22Rv1 (cell line): Measurements from ENCODE around the gene NCOA1.

Experiments
- CTCF ChIP-seq: fragments of 450-650 bp; IDR thresholded peaks from 2 replicates; pipeline ENCODE4 v1.5.1; 2017; ENCODE audit warnings: mild to moderate bottlenecking
- ZFX ChIP-seq: fragments of 450-650 bp; IDR thresholded peaks from 2 replicates; pipeline ENCODE4 v1.6.1; 2017; ENCODE audit warnings: antibody characterized with exemption, borderline replicate concordance

GRCh38 chr2:24712296-24712695 lies 221.2 kb downstream of the NCOA1 start:
- TF ChIP-seq CTCF (no peak), ZFX (no peak)
